GM13977 (cell line): Measurements from ENCODE around the gene NTN3.
"Not testable (repeated sequence)": the region's sequence is repeated elsewhere in the genome, so short reads cannot be mapped to it uniquely, and the experiment has no call there.

Experiments
- DNase-seq: peaks from one replicate; pipeline ENCODE4 v3.0.0; 2012; ENCODE audit warnings: low spot score
- CTCF ChIP-seq: IDR thresholded peaks from 2 replicates; pipeline ENCODE4 v1.5.1; 2012; ENCODE audit warnings: mild to moderate bottlenecking, control low read depth; ENCODE audit not compliant: insufficient read depth; ENCODE audit errors: extremely low read depth, missing control alignments
- in situ Hi-C: fragments of 300-500 bp; cut with MboI; formaldehyde crosslinking; loops from one replicate; pipeline ENCODE4 v1.12.0; 2022; ENCODE audit warnings: low sequenced_read_pairs, low pct_unique_long_range_greater_than_20kb, mixed read lengths, inconsistent platforms; ENCODE audit not compliant: unreplicated experiment

NTN3 gene

DNA sequence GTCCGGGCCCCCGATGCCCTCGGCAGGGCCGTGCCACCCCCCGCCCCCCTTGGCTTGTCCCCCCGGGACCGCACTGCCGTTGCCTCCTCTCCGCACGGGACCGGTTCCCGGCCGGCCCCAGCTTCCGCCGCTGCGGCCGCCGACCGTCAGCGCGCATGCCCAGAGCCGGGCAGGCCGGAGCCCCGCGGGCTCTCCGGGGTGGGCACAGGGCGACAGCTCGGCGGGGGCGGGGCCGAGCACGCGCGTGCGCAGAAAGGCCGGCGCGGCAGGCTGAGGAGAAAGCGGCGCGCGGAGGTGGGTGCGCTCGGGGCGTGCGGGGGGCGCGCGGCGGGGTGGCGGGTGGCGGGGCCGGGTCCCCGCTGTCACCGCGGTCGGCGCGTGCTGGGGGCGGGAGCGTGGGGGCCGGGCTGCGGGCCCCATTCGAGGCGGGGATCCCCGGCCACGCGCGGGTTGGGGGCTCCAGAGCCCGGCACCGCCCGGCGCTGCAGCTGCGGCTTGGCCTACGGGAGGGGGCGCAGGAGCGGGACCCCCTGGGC is 3.8 kb downstream of the NTN3 start, which contains the start of gene TBC1D24:
TSS of gene TBC1D24 (plus strand) at position 251 of the 536 bp plus-strand sequence. CDS start 21,022 bp downstream, outside the sequence.
- in situ Hi-C loops: no loop called here
- peak; percentile 100 for DNase-seq
- TF ChIP-seq CTCF: no peak

- in situ Hi-C loops: no loop called here
- peak; percentile 72 for DNase-seq
- TF ChIP-seq CTCF: no peak
These were observed 4.6 kb downstream of the NTN3 start for GRCh38 chr16:2475413-2476344.

DNA sequence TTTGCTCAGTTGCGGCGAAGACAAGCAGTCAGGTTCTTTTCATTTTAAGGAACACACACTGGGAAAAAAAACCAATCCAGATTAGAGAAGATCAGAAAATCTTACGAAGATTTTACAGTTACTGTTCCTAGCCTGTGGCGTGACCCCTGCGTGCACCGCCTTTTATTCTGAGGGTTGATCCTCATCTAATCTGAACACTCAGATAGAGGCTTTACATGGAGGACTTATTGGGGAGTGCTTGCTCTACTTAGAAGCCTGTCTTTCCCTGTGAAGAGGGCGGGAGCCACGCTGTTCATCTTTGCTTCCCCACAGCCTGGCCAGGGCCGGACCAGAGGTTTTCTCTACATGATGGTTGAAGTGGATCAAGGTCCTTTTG is 5.2 kb downstream of the NTN3 start:
- in situ Hi-C loops: no loop called here
- TF ChIP-seq CTCF: no peak
- no peak for DNase-seq

GRCh38 chr16:2476741-2477140 is 5.6 kb downstream of the NTN3 start:
- no peak for DNase-seq
- no peak for TF ChIP-seq CTCF
- in situ Hi-C loops: no loop called here

DNA sequence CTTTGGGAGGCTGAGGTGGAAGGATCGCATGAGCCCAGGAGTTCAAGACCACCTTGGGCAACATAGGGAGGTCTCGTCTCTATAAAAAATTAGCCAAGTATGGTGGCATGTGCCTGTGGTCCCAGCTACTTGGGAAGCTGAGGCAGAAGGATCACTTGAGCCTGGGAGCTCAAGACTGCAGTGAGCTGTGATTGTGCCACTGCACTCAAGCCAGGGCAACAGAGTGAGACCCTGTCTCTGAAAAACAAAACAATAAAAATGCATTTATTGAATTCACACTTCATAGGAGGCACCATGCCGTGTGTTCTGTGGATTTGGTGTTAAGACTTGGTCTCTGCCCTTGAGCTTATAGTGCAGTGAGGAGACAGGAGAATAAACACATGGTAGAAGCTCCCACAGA is 6.2 kb downstream of the NTN3 start:
- no peak for DNase-seq
- TF ChIP-seq CTCF: no peak
- in situ Hi-C loops: no loop called here

- in situ Hi-C loops: no loop called here
- no peak for TF ChIP-seq CTCF
- DNase-seq: no peak
These were observed 7.2 kb downstream of the NTN3 start for GRCh38 chr16:2478279-2478678.

GRCh38 chr16:2479996-2480395 is 8.9 kb downstream of the NTN3 start:
- in situ Hi-C loops: loop anchor here (10.0 kb wide), 1 partner anchor 125 kb away; no protein-coding TSS in a partner anchor
- DNase-seq: not testable (repeated sequence)
